Fibroblast of lung (primary cell): Measurements from ENCODE around the gene ZSCAN5C. TPM values are rescaled to one million over a fixed set of nuclear protein-coding genes. Genes with fewer than 3 reads are reported as not detected.
"Not testable (repeated sequence)": the region's sequence is repeated elsewhere in the genome, so short reads cannot be mapped to it uniquely, and the experiment has no call there.

Experiments used
- DNase-seq, 2 donors: peaks; one replicate each; pipeline versions ENCODE4 v3.0.0 to v3.0.0-alpha.2; 2010; ENCODE audit warnings: low read depth in 2 of 2
- H2AFZ ChIP-seq: 2 replicates; pipeline ENCODE4 v1.5.1; 2012; ENCODE audit warnings: low read length, control low read depth, inconsistent platforms
- H3K27ac ChIP-seq: 2 replicates; pipeline ENCODE4 v1.5.1; 2011; ENCODE audit warnings: low read length, control low read depth; ENCODE audit not compliant: insufficient read depth
- H3K27me3 ChIP-seq: 2 replicates; pipeline ENCODE4 v1.5.1; 2011; ENCODE audit warnings: mild to moderate bottlenecking, low read length; ENCODE audit not compliant: control insufficient read depth, insufficient read depth
- H3K36me3 ChIP-seq: 2 replicates; pipeline ENCODE4 v1.5.1; 2011; ENCODE audit warnings: low read length; ENCODE audit not compliant: control insufficient read depth, insufficient read depth
- H3K4me1 ChIP-seq: 2 replicates; pipeline ENCODE4 v1.5.1; 2011; ENCODE audit warnings: low read length; ENCODE audit not compliant: control insufficient read depth, insufficient read depth; ENCODE audit errors: extremely low read depth
- H3K4me2 ChIP-seq: 2 replicates; pipeline ENCODE4 v1.5.1; 2011; ENCODE audit warnings: low read length, control low read depth; ENCODE audit not compliant: insufficient read depth; ENCODE audit errors: extremely low read depth
- H3K4me3 ChIP-seq, 4 experiments: fragments of 200-600 bp in 1 of 4; sonication (generic) in 1 of 4; replicated peaks in 1 of 4; 2 replicates each; pipeline ENCODE4 v1.5.1; 2011 to 2016; ENCODE audit warnings: low read length in 4 of 4, low read depth in 3 of 4, mild to moderate bottlenecking in 3 of 4, control low read depth in 2 of 4, inconsistent platforms in 1 of 4, mixed read lengths in 1 of 4; ENCODE audit not compliant: insufficient read depth in 1 of 4; ENCODE audit errors: control extremely low read depth in 1 of 4
- H3K79me2 ChIP-seq: 2 replicates; pipeline ENCODE4 v1.5.1; 2012; ENCODE audit warnings: mild to moderate bottlenecking, low read length, inconsistent platforms; ENCODE audit not compliant: control insufficient read depth, insufficient read depth
- H3K9ac ChIP-seq: 2 replicates; pipeline ENCODE4 v1.5.1; 2011; ENCODE audit warnings: mild to moderate bottlenecking, low read length, control low read depth; ENCODE audit not compliant: insufficient read depth
- H3K9me3 ChIP-seq: 2 replicates; pipeline ENCODE4 v1.5.1; 2012; ENCODE audit warnings: low read depth, low read length; ENCODE audit not compliant: control insufficient read depth, insufficient read depth
- H4K20me1 ChIP-seq: 2 replicates; pipeline ENCODE4 v1.5.1; 2011; ENCODE audit warnings: low read length; ENCODE audit not compliant: control insufficient read depth, insufficient read depth; ENCODE audit errors: extremely low read depth
- CTCF ChIP-seq, 2 donors: IDR thresholded peaks in 1 of 2; conservative IDR thresholded peaks in 1 of 2; 1 replicate in 1 of 2; 2 replicates in 1 of 2; pipeline ENCODE4 v1.5.1; 2011 to 2012; ENCODE audit warnings: low read length in 2 of 2, control low read depth in 1 of 2, inconsistent platforms in 1 of 2, low read depth in 1 of 2, mild to moderate bottlenecking in 1 of 2
- EZH2 ChIP-seq: IDR thresholded peaks from 2 replicates; pipeline ENCODE4 v1.5.1; 2012; ENCODE audit warnings: low read length, control low read depth, mild to moderate bottlenecking; ENCODE audit errors: missing control alignments
- polyA plus RNA-seq, 2 donors: library from polyadenylated mRNA; depleted of rRNA in 1 of 2; stranded (reverse) in 1 of 2; unstranded in 1 of 2; fragments of >200 nt; gene quantifications; 2 replicates each; pipeline ENCODE4 v1.2.1, GENCODE V29; 2011 to 2012; ENCODE audit warnings: missing spikeins in 1 of 2
- total RNA-seq: library from RNA; depleted of rRNA; stranded (reverse); fragments of >200 nt; gene quantifications from 2 replicates; pipeline ENCODE4 v1.2.1, GENCODE V29; 2014

ZSCAN5C gene
- total and polyA plus RNA-seq, 2 donors (not counting 1 experiment from before 2014, with no cell fraction given) = not detected

GRCh38 chr19:56223481-56223880 lies 21.4 kb downstream of the ZSCAN5C start:
- Histone ChIP-seq H3K27ac (no peak overlapping the region), H3K9ac (no peak overlapping the region), H3K4me1 (no peaks in the 10 kb centered on the region), H3K4me3 (no peak overlapping the region), H3K79me2 (no peaks in the 10 kb centered on the region), H3K36me3 (no peaks in the 10 kb centered on the region), H2AFZ (no peak overlapping the region), H4K20me1 (no peaks in the 10 kb centered on the region), H3K27me3 (no peaks in the 10 kb centered on the region), H3K4me2 (no peak overlapping the region), H3K9me3 (no peaks in the 10 kb centered on the region)
- DNase-seq = no peak
- no peak for TF ChIP-seq EZH2
- no peak for TF ChIP-seq CTCF (conservative IDR thresholded peaks at IDR 0.05 in 1 of 2, IDR thresholded peaks at IDR 0.05 in 1 of 2; ENCODE audit: low read depth in 1 of 2, low read length in 2 of 2)

- Histone ChIP-seq H3K9me3 (no peaks in the 10 kb centered on the region), H3K4me1 (no peaks in the 10 kb centered on the region), H3K27me3 (no peaks in the 10 kb centered on the region), H3K79me2 (no peaks in the 10 kb centered on the region), H3K4me3 (no peak overlapping the region), H2AFZ (no peak overlapping the region), H3K9ac (no peak overlapping the region), H3K27ac (no peak overlapping the region), H3K4me2 (no peak overlapping the region), H3K36me3 (no peaks in the 10 kb centered on the region), H4K20me1 (no peaks in the 10 kb centered on the region)
- peak in 1 of 2 donors; percentile 27 for DNase-seq
- no peak for TF ChIP-seq EZH2
- no peak for TF ChIP-seq CTCF (conservative IDR thresholded peaks at IDR 0.05 in 1 of 2, IDR thresholded peaks at IDR 0.05 in 1 of 2; ENCODE audit: low read depth in 1 of 2, low read length in 2 of 2)
These were observed 43.2 kb downstream of the ZSCAN5C start for GRCh38 chr19:56245121-56245740.

- H3K4me3 ChIP-seq, H2AFZ ChIP-seq, H3K9ac ChIP-seq, H4K20me1 ChIP-seq, DNase-seq, H3K79me2 ChIP-seq, H3K27me3 ChIP-seq, H3K4me2 ChIP-seq, H3K27ac ChIP-seq, H3K9me3 ChIP-seq, H3K36me3 ChIP-seq, H3K4me1 ChIP-seq: not testable (repeated sequence)
These were observed 43.7 kb downstream of the ZSCAN5C start for GRCh38 chr19:56245764-56246163.

- H3K4me2 ChIP-seq, H4K20me1 ChIP-seq, H3K4me1 ChIP-seq, H3K27ac ChIP-seq, DNase-seq, H3K79me2 ChIP-seq, H3K9me3 ChIP-seq, H3K4me3 ChIP-seq, H3K36me3 ChIP-seq, H2AFZ ChIP-seq, H3K9ac ChIP-seq, H3K27me3 ChIP-seq: not testable (repeated sequence)
These were observed 46.8 kb downstream of the ZSCAN5C start for GRCh38 chr19:56248736-56249338.
